Activated CD8-positive, alpha-beta memory T cell treated with anti-CD3 and anti-CD28 coated beads for 1 hour (primary cell): ENCODE results near the gene MEMO1.
"Not testable (repeated sequence)": the region's sequence is repeated elsewhere in the genome, so short reads cannot be mapped to it uniquely, and the experiment has no call there.

ENCODE experiments used
- DNase-seq, 2 donors: peaks; one replicate each; pipeline ENCODE4 v3.0.0-alpha.2; 2020; ENCODE audit warnings: low read depth in 1 of 2; ENCODE audit errors: extremely low read depth in 1 of 2

Gene MEMO1

GRCh38 chr2:31920962-31921361 lies 89.8 kb downstream of the MEMO1 start:
- no peak for DNase-seq

DNA sequence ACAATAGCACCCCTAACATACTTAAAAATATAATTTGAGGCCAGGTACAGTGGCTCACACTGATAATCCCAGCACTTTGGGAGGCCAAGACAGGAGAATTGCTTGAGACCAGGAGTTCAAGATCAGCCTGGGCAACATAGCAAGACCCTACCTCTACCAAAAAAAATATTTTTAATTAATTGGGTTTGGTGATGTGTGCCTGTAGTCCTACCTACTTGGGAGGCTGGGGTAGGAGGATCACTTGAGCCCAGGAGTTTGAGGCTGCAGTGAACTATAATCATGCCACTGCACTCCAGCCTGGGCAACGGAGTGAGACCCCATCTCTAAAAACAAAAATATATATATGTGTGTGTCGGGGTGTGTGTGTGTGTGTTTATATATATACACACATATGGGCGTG lies 91.3 kb downstream of the MEMO1 start:
- no peak for DNase-seq

DNA sequence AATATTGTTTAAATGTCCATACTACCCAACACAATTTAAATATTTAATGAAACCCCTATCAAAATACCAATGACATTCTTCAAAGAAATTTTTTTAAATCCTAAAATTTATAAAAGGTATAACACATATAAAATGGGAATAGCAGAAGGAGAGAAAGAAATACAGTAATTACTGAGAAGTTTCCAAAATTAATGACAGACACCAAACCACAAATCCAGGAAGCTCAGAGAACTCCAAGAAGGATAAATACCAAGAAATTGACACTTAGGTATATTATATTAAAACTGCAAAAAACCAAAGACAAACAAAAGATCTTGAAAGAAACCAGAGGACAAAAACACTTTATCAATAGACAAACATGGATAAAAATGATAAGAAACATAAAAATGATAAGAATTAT lies 101.1 kb downstream of the MEMO1 start:
- no peak for DNase-seq

DNA sequence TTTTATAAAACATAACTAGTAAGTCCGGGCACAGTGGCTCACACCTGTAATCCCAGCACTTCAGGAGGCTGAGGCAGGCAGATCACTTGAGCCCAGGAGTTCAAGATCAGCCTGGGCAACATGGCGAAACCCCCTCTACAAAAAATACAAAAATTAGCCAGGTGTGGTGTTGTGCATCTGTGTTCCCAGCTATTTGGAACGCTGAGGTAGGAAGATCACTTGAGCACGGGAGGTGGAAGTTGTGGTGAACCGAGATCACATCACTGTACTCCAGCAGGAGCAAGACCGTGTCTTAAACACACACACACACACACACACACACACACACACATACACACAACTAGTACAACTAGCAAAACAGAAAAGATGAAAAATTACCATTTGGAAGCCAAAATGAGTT lies 103.3 kb downstream of the MEMO1 start:
- DNase-seq = not testable (repeated sequence)

GRCh38 chr2:31903109-31903780 lies 107.6 kb downstream of the MEMO1 start:
- no peak for DNase-seq

- no peak for DNase-seq
Observed at GRCh38 chr2:31901900-31902299, 108.9 kb downstream of the MEMO1 start.

- not testable (repeated sequence) for DNase-seq
Observed at GRCh38 chr2:31900156-31900555, 110.7 kb downstream of the MEMO1 start.

GRCh38 chr2:31898346-31898745 lies 112.5 kb downstream of the MEMO1 start:
- not testable (repeated sequence) for DNase-seq

- not testable (repeated sequence) for DNase-seq
Observed at GRCh38 chr2:31897340-31897739, 113.5 kb downstream of the MEMO1 start.

DNA sequence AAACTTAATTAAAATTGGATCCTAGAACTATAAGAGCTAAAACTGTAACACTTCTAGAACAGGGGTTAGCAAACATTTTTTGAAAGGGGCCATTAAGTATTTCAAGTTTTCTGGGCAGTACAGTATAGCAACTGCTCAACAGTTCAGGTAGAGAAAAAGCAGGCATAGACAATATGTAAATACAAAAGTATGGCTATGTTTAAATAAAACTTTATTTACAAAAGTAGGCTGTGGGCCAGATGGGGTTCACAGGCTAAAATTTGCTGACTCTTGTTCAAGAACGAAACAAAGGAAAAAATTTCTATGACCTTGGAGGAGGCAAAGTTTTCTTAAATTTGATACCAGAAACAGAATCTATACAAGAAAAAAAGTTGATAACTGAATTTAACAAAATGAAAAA lies 114.5 kb downstream of the MEMO1 start:
- DNase-seq = no peak

DNA sequence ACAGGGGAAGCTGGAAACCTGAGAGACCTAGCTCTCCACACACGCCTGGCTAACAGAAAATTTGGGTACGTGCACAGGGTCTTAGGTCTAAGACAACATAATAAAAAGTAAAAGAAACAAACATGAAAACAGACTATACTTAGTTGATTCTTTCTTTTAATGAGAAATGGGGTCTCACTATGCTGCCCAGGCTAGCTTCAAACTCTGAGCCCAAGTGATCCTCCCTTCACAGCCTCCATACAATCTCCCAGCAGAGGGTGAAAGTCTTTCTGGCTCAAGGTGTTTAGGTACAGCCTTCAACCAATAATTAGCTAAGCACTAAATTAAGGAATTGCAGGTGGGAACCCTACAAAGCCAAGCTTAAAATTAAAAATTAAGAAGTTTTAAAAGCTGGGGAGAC lies 116.2 kb downstream of the MEMO1 start:
- DNase-seq = no peak

- DNase-seq = no peak
Observed at GRCh38 chr2:31893094-31893493, 117.7 kb downstream of the MEMO1 start.

GRCh38 chr2:31889044-31889443 lies 121.8 kb downstream of the MEMO1 start:
- no peak for DNase-seq

- no peak for DNase-seq
Observed at GRCh38 chr2:31888550-31888949, 122.3 kb downstream of the MEMO1 start.

- DNase-seq = no peak
Observed at GRCh38 chr2:31886700-31887099, 124.1 kb downstream of the MEMO1 start.

DNA sequence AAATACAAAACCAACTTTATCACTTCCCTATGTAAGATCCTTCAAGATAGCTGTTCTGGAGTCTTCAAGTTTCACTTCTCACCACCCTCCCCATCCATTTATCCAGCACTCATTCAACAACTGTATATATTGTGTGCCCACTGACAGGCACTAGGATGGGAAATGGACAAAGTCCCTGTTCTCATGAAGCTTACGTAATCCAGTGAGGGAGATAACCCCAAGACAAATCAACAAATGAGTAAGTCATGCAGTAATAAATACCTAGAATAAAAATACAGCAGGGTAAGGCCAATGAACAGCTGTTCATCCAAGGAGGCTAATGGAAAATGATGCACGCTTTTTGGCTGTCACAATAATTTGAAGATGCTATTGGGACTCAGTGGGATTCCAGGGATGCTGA lies 133.8 kb downstream of the MEMO1 start:
- no peak for DNase-seq

GRCh38 chr2:31874071-31874470 lies 136.7 kb downstream of the MEMO1 start:
- no peak for DNase-seq

DNA sequence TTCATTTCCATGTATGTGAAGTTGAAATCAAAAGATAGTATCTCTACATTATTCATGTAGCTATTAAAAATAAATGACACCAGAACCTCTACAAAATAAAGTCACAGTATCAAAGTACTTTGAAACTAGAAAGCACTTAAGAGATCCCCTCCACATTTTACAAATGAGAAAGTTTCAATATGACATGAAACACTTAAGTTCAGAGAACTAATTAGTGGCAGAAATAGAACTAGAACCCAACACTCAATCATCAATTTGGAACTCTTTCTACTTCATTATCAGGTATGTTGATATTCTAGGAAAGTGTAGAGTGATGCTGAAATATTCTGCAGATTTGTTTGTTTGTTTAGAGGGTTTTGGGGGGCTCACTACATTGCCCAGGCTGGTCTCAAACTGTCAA lies 145.6 kb downstream of the MEMO1 start:
- DNase-seq = no peak

DNA sequence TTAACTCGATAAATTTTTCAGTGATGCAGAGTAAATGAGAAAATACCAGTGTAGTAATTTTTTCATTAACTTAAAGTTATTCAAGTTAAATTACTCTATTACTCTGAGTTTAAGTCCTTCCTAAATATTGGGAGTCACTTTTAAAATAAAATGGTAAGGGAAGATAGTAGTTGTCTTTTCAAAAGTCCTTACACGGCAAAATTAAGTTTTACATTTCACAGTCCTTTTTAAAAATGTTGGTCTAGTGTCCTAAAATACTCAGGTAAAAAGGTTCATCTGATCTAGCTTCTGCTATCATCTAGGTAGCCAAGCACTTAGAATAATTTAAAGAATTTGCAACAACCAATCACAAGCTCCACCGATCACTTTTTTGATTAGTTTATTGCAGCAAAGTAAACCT lies 146.9 kb downstream of the MEMO1 start:
- no peak for DNase-seq

GRCh38 chr2:31863015-31863656 lies 147.7 kb downstream of the MEMO1 start:
- not testable (repeated sequence) for DNase-seq

DNA sequence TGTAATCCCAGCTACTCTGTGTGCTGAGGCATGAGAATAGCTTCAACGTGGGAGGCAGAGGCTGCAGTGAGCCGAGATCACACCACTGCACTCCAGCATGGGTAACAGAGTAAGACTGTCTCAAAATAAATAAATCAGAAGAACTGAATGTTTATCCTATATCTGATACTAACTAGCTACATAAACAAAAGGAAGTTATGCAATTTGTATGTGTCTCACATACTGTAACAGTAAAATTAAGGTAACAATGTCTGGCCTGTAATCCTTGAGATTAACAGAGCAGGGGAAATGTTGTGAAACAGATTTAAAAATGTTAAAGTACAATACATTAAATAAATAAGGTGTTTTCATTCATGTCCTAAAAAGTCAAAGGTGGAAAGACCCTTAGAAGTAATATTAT lies 150.8 kb downstream of the MEMO1 start:
- DNase-seq = no peak

DNA sequence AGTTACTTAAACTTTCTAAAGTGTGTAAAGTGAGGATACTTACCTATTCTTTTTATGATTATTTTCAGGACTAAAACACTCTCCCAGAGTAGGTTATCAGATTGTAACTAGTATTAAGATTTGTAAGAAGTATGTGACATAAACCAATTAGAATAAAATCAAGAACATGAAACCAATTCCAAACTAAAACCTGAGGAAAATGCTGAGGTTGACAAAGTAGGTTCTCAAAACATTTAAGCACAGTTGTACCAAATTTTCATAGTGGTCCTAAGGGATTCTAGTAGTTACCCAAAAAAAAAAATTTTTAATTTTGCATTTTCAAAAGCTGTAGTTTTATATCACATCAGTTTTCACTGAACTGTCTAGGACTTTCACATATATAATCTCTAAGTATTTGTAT lies 157.3 kb downstream of the MEMO1 start:
- no peak for DNase-seq

DNA sequence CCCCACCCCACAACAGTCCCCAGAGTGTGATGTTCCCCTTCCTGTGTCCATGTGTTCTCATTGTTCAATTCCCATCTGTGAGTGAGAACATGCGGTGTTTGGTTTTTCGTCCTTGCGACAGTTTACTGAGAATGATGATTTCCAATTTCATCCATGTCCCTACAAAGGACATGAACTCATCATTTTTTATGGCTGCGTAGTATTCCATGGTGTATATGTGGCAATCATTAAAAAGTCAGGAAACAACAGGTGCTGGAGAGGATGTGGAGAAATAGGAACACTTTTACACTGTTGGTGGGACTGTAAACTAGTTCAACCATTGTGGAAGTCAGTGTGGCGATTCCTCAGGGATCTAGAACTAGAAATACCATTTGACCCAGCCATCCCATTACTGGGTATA lies 168.7 kb downstream of the MEMO1 start:
- DNase-seq = not testable (repeated sequence)
